ENCODE results near the gene CSRNP3. TPM values are rescaled to one million over a fixed set of nuclear protein-coding genes. Genes with fewer than 3 reads are reported as not detected.

The CSRNP3 gene
- total RNA-seq, 1 donor from 2014 or later, result 1.5 TPM

- DNase-seq (ENCODE audit: extremely low spot score, unreplicated experiment), result no peak
- Mint-ChIP-seq H3K27me3 (ENCODE audit: unreplicated experiment) (no peaks in the 10 kb centered on the region), H3K4me1 (ENCODE audit: unreplicated experiment) (peaks cover 3% of the 10 kb centered on the region), H3K36me3 (ENCODE audit: unreplicated experiment) (peaks cover 4% of the 10 kb centered on the region), H3K27ac (ENCODE audit: unreplicated experiment) (no peak overlapping the region), H3K9me3 (ENCODE audit: unreplicated experiment) (no peaks in the 10 kb centered on the region), H3K4me3 (ENCODE audit: unreplicated experiment) (no peak overlapping the region)
- TF ChIP-seq CTCF (IDR thresholded peaks at IDR 0.05), result no peak
These were observed 213.0 kb downstream of the CSRNP3 start for GRCh38 chr2:165682546-165682945.

GRCh38 chr2:165686800-165687199 is 217.3 kb downstream of the CSRNP3 start:
- no peak overlapping the region for H3K27ac Mint-ChIP-seq (ENCODE audit: unreplicated experiment)
- H3K36me3 Mint-ChIP-seq (ENCODE audit: unreplicated experiment), result no peaks in the 10 kb centered on the region
- TF ChIP-seq CTCF (IDR thresholded peaks at IDR 0.05), result no peak
- DNase-seq (ENCODE audit: extremely low spot score, unreplicated experiment), result no peak
- H3K4me3 Mint-ChIP-seq (ENCODE audit: unreplicated experiment), result no peak overlapping the region
- peaks cover 3% of the 10 kb centered on the region for H3K4me1 Mint-ChIP-seq (ENCODE audit: unreplicated experiment)
- no peaks in the 10 kb centered on the region for H3K9me3 Mint-ChIP-seq (ENCODE audit: unreplicated experiment)
- H3K27me3 Mint-ChIP-seq (ENCODE audit: unreplicated experiment), result no peaks in the 10 kb centered on the region

GRCh38 chr2:165687426-165688002 is 218.0 kb downstream of the CSRNP3 start:
- H3K4me1 Mint-ChIP-seq (ENCODE audit: unreplicated experiment), result peaks cover under 1% of the 10 kb centered on the region
- DNase-seq (ENCODE audit: extremely low spot score, unreplicated experiment), result no peak
- H3K9me3 Mint-ChIP-seq (ENCODE audit: unreplicated experiment), result no peaks in the 10 kb centered on the region
- no peaks in the 10 kb centered on the region for H3K27me3 Mint-ChIP-seq (ENCODE audit: unreplicated experiment)
- H3K36me3 Mint-ChIP-seq (ENCODE audit: unreplicated experiment), result no peaks in the 10 kb centered on the region
- no peak overlapping the region for H3K27ac Mint-ChIP-seq (ENCODE audit: unreplicated experiment)
- no peak overlapping the region for H3K4me3 Mint-ChIP-seq (ENCODE audit: unreplicated experiment)
- no peak for TF ChIP-seq CTCF (IDR thresholded peaks at IDR 0.05)

- Mint-ChIP-seq H3K27ac (ENCODE audit: unreplicated experiment) (no peak overlapping the region), H3K9me3 (ENCODE audit: unreplicated experiment) (no peaks in the 10 kb centered on the region), H3K27me3 (ENCODE audit: unreplicated experiment) (no peaks in the 10 kb centered on the region), H3K36me3 (ENCODE audit: unreplicated experiment) (no peaks in the 10 kb centered on the region), H3K4me3 (ENCODE audit: unreplicated experiment) (no peak overlapping the region), H3K4me1 (ENCODE audit: unreplicated experiment) (no peaks in the 10 kb centered on the region)
- TF ChIP-seq CTCF (IDR thresholded peaks at IDR 0.05), result peak; percentile 17
- no peak for DNase-seq (ENCODE audit: extremely low spot score, unreplicated experiment)
These were observed 222.1 kb downstream of the CSRNP3 start for GRCh38 chr2:165691615-165692014.

- no peak for DNase-seq (ENCODE audit: extremely low spot score, unreplicated experiment)
- no peak for TF ChIP-seq CTCF (IDR thresholded peaks at IDR 0.05)
- no peaks in the 10 kb centered on the region for H3K4me1 Mint-ChIP-seq (ENCODE audit: unreplicated experiment)
- no peaks in the 10 kb centered on the region for H3K36me3 Mint-ChIP-seq (ENCODE audit: unreplicated experiment)
- no peaks in the 10 kb centered on the region for H3K27me3 Mint-ChIP-seq (ENCODE audit: unreplicated experiment)
- no peaks in the 10 kb centered on the region for H3K9me3 Mint-ChIP-seq (ENCODE audit: unreplicated experiment)
- H3K4me3 Mint-ChIP-seq (ENCODE audit: unreplicated experiment), result no peak overlapping the region
- no peak overlapping the region for H3K27ac Mint-ChIP-seq (ENCODE audit: unreplicated experiment)
These were observed 223.4 kb downstream of the CSRNP3 start for GRCh38 chr2:165692906-165693305.
